GM04504 (cell line): ENCODE data around the gene COQ2.
"Not testable (repeated sequence)": the region's sequence is repeated elsewhere in the genome, so short reads cannot be mapped to it uniquely, and the experiment has no call there.

ENCODE experiments used
- DNase-seq: peaks from one replicate; pipeline ENCODE4 v3.0.0-alpha.2; 2012; ENCODE audit warnings: low read depth

COQ2 gene

DNA sequence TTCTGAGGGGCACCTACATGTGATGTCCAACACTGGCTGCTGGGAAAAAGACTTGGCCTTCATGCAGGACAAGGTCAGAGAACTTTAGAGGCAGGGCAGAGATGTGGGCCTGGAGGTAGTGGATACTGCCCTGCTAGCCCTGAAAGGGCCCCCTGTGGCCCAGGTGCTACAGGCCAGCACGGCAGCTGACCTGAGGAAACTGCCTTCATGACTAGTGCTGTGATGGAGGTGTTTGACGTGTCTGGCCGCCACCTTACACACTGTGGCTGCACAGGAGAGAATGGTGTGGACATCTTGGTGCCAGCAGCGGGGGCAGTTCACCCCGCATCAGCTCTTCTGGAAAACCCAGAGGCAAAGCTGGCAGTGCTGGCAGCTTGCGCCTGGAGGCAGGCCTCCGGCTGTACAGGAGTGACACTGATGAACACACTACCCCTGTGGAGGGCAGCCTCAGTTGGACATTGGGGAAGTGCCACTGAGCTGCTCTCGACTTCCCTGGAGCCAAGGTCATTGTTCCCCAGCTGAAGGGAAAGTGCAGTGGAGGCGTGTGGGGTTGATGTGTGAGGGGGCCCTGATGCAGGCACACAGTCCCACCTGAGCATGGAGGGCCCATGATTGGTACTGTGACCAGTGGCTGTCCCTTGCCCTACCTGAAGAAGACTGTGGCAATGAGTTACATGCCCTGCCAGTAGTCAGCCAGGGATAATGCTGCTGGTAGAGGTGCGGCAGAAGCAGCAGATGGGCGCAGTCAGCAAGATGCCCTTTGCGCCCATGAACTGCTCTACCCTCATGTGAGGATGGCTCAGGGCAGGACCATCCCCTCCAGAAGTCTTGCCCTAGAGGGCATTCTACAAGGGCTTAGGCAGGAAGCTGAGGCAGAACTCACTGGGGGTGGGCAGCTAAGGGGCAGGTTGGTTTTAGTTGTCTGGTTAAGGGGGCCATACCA lies 36.9 kb downstream of the COQ2 start:
- DNase-seq: no peak

DNA sequence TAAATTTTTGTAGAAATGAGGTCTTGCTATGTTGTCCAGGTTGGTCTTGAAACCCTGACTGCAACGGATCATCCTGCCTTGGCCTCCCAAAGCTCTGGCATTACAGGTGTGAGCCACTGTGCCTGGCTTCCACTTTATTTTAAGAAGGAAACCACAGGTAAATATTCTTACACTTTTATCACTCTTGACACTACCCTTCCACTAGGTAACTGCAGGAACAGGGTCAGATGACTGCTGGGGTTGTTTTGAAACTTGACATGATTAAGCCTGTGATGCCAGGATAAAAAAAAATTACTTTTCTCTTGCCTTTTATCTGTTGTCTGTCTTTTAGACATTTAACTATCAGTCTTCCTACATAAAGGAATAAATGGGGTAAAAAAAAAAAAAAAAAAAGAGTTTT lies 43.5 kb downstream of the COQ2 start:
- no peak for DNase-seq

DNA sequence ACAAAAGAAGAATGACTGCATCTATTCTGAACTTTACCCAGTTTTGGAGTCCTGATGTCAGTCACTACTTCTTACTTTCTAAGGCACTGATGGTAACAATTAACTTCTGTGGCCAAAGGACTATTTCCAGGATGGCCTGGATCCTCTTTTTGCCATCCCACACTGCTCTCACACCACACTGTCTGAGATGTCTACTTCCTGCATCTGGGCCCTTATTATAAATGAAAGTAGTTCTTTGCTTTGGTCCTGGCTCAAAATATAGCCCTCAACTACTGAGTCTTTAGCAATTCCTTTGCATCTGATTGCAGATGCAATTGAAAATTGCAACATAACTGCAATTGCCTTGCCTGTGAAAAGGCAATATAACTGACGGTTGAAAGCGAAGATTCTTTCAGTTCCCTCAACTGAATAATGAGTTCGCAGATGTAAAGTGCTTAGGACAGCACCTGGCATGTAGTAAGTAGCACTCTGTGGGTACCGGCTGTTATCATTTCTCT lies 44.2 kb downstream of the COQ2 start:
- DNase-seq: no peak

DNA sequence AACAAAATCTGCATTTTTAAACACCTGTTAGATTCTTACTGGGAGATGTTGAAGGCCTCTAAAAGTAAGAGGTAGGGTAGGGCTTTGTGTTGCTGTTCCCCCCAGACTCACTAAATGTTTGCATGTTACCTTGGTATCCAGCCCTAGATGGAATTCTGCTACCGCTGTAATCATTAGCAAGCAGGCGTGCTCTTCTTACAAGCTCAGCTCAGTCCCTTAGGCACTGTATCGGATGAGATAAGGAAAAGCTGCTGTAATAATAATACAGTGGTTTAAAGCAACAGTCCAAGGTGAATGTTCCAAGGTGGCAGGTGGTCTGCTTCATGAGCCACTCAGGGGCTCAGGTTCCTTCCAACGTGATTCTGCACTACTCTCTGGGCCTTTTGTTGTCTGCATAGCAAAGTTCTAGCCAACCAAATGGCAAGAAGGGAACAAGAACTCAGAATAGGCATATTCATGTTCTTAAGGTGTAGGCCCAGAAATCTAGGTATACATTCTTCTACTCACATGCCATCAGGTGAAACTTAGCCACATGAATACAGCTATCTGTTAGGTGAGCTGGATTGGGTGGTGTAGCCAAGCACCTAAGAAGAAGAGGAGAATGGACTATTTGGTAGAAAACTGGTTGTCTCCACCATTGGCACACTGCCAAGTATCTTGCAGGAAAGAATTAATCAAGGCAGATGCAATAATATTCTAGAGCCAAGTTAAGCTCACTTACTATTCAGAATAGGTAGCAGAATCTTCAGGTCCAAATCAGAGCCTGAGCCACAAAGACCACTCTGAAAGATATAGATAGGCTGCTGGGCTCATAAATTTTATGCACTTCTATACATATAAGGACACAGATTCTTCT lies 46.0 kb downstream of the COQ2 start:
- DNase-seq: no peak

DNA sequence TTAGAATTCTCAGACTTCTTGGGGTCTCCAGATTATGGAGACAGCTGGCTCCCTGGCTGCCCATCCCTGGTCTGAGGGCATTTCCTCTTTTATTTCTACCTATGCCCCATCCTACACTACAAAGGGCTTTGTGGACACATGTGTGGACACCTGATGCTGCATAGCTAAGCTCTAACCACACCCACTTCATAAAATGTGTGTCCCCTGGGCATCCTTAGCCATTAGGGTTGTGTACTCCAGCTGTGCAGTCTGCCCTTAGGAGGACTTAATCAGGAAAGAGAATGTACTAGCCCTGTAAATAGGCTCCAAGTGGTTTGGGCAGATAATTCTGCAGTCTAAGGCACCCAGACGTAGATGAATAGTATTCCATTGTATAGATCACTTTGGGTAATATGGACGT lies 47.0 kb downstream of the COQ2 start:
- no peak for DNase-seq

DNA sequence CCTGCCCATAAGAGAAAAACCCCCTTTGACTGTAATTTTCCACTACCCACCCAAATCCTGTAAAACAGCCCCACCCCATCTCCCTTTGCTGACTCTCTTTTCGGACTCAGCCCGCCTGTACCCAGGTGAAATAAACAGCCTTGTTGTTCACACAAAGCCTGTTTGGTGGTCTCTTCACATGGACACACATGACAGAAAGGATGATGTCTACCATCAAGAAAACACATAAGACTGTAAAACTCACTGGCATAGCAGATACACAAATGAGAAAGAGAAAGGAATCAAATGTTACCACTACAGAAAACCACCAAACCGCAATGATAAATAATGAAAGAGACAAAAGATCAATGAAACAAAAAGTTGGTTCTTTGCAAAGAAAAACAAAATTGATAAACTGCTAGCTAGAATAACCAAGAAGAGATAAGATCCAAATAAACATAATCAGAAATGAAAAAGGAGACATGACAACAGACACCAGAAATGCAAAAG lies 48.9 kb downstream of the COQ2 start:
- not testable (repeated sequence) for DNase-seq

DNA sequence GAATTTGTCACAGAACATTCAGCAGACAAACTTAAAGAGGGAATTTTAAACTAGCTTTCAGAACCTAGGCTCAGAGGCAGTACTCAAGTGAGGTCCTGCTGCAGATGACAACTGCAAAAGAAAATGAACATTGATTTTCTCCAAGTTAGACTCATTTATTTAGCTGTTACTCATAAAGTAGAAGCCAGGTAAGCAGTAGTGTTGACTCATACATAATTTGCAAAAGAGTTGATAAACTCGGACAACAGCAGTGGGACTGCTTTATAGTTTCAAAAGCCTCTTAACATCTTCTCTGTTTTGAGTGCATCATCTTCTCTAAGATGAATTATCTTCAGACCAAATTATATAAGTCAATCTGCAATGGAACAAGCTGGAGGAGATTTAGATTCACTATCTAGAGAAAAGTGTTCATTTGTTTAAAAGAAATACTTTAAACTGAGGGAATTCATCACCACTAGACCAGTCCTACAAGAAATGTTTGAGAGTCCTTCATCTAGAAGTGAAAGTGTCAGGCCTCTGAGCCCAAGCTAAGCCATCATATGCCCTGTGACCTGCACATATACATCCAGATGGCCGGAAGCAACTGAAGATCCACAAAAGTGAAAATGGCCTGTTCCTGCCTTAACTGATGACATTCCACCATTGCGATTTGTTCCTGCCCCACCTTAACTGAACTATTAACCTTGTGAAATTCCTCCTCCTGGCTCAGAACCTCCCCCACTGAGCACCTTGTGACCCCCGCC lies 49.5 kb downstream of the COQ2 start:
- DNase-seq: no peak

GRCh38 chr4:83234387-83234786 lies 50.2 kb downstream of the COQ2 start:
- DNase-seq: not testable (repeated sequence)

DNA sequence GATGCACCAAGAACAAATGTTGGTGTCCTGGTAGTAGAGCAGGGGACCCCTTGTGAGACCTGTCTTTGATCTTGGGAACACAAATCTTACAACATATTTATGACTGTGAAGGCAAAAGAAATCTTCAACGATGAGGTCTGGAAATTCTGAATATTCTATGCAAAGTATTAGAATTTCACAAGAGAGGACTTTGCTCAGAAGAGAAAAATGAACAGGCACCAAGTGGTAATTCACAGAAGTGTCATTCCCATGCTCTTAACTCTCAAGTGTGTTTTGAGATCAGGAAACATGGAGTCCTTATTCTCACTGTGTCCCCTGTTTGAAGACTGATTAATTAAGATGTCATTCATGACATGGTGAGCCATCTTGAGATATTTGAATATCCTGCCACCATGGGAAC lies 52.5 kb downstream of the COQ2 start:
- no peak for DNase-seq

DNA sequence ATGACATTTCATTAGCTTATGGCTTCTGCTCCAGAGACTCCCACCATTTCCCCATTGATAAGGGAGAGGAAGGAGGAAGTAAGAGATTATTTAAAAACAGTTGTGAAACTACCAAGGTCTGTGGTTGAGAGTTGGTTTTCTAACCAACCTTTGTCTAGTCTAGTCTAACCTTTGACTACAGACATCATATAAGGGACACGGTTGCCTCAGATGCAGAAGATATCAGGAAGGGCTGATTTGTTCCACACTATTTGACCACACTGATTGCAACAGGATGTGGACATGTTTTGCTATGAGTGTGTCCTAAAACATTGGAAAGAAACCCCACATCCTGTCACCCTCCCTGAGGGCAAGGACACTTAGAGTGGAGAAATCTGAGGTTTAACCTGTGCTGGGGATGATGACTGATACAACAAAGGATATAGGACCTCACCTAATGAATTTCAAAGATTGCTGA lies 53.0 kb downstream of the COQ2 start:
- DNase-seq: peak; percentile 40

GRCh38 chr4:83230928-83231327 lies 53.7 kb downstream of the COQ2 start:
- DNase-seq: no peak

- no peak for DNase-seq
Observed at GRCh38 chr4:83229791-83230190, 54.8 kb downstream of the COQ2 start.

DNA sequence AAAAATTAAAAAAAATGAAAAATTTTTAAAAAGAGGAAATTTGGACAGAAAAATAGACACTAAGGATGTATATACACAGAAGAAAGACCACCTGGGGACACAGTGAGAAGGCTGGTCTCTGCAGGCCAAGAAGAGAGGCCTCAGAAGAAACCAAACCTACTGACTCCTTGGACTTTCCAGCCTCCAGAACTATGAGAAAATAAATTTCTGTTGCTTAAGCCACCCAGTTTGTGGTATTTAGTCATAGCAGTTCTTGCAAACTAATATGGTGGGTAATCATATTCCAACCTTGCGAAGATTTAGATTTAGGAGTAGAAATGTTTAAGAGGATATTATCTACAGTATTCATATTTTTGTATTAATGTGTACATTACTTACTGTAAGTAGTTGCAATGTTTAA lies 56.4 kb downstream of the COQ2 start:
- DNase-seq: no peak

DNA sequence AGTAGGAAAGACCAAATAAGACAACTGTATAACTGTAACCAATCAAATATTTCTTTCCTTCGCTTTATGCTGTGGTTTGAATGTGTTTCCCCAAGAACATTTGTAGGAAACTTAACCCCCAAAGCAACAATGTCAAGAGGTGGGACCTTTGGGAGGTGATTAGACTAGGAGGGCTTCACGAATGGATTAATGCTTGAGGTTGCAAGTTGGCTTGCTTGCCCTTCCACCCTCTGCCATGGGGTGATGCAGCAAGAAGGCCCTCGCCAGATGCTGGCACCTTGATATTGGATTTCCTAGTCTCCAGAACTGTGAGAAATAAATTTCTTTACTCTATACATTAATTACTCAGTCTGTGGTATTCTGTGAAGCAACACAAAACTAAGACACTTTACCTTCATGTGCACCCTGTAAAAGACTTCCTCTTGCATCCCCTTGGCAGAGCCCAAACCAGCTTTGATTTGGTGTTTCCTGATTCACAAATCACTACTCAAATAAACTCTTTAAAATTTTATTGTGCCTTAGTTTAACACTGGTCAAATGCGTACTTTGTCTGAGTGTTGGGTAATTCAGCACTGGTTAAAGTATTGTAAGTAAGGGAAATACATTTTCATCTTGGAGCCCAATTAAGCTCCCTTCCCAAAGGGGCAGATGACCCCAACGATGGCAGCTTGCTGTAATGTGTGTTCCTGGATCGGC lies 59.9 kb downstream of the COQ2 start:
- no peak for DNase-seq

GRCh38 chr4:83223781-83224180 lies 60.8 kb downstream of the COQ2 start:
- no peak for DNase-seq

DNA sequence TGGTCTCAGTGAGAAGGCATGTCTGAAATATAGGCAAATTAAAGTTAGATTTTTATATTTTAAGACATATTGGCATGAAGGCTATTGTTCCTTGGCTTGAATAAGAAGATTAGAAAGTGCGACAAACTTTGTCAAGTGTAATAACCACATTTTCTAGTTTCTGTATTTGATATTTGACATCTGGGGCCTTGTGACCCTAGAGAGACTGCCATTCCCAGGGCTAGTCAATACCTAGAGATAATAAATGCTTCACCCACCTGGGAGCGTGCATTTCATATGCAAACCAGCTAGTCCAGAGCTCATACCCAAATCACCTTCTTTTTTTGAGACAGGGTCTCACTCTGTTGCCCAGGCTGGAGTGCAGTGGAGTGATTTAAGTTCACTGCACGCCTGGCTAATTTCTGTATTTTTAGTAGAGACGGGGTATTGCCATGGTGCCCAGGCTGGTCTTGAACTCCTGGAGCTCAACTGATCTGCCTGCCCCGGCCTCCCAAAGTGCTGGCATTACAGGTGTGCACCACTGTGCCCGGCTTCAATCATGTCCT lies 62.6 kb downstream of the COQ2 start:
- DNase-seq: no peak

DNA sequence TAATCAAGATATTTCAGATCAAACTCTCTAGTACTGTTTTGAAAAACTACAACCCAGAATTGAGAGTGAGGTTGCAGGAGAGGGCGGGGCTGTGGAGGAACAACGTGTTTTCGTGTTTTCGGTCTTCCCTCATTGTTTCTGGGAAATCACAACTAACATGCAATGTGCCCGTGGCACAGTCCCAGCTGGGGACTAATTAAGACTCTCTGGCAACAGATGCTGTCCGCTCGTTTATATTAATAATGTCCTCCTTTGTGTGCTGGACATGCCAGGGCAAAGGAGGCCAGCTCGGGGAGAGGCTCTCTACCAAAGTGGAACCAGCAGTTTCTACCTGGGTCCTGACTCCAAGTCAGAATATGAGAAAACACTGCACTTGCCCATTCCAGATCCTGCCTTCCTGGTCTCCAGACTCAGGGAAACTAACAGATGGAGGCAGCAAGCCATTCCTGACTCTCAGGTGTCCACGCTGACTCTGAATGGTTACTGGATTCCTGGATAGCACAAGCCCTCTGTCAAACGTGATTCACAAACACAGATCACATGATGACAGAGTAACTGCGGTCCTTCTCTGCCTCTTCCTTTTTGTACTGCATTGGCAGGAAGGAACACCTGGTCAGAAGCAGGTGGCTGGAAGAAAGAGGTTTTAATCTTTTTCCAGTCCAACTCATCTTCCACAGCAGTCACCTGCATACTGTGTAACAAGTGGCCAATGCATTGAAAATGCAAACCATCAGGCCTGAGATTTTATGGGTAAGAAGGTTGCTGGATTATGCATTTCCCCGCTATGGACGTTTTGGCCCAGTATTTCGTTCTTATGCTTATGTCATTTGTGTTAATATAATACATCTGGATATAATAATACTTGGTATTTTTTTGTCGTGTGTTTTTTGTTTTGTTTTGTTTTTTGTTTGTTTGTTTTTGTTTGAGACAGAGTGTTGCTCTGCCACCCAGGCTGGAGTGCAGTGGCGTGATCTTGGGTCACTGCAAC lies 65.0 kb downstream of the COQ2 start:
- DNase-seq: peak; percentile 64

DNA sequence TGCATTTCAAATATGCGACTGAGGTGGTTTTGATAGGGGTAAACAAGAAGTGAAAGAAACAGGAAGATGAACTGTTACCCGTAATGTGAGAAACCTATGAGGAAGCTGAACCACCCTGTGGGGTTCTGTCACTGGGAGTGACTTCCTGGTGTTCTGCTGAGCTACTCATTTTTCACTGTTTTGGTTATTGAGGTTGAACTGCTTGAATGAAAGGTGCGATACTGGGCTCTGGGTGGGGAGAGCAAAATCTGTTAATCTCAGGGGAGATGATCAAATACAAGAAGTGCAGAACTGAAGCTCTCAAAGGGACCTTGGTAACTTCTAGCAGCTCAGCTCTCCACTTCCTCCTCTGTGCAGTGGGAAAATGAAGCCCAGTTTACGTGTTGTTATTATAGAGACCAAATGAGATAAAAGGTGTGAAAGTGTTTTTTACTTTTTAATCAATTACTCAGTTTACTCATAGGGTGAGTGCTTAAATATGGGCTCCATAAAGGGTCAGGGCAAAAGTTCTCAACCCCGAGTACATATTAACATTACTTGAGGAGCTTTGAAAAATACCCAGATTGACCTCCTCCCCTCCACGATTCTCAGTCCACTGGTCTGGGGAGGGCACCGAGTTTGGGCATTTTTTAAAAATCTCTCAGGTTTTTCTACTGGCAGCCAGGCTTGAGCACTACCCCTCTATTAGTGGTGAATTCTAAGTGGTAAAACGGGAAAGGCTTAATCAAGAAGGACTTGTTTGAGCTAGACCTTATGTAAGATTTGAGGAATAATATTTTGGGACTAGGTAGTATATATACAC lies 66.7 kb downstream of the COQ2 start:
- DNase-seq: no peak
